ENCODE data around the gene LHFPL3. TPM values are rescaled to one million over a fixed set of nuclear protein-coding genes. Genes with fewer than 3 reads are reported as not detected.

Gene LHFPL3
- total RNA-seq, 2 donors from 2014 or later: 0.34 to 0.45 TPM

Other genes with a start within 250 kb of the LHFPL3 start
- 10 to 100 TPM; 17.0 to 19.0 TPM for gene ORC5, start 120.6 kb upstream of the LHFPL3 start, total RNA-seq